ENCODE measurements around the gene RCN1.

RCN1 gene

DNA sequence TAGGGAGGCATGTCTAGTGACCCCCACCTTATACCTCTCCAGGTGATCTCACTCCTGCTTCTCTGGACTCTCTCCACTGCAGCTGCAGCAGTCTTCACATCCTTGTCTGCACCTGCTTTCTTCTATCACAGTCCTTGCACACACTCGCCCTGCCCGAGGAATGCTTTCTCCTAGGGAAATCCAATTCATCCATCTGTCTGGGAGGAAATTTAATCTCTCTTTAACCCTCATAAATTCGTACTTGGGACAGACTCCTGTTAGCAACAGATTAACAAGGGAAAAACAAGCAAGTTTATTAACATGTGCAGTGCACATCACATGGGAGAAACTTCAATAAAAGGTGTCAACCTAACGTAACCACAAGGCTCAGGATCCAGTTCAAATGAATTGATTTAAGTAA lies 11.3 kb upstream of the RCN1 start:
- TF ChIP-seq, protein P1, sequence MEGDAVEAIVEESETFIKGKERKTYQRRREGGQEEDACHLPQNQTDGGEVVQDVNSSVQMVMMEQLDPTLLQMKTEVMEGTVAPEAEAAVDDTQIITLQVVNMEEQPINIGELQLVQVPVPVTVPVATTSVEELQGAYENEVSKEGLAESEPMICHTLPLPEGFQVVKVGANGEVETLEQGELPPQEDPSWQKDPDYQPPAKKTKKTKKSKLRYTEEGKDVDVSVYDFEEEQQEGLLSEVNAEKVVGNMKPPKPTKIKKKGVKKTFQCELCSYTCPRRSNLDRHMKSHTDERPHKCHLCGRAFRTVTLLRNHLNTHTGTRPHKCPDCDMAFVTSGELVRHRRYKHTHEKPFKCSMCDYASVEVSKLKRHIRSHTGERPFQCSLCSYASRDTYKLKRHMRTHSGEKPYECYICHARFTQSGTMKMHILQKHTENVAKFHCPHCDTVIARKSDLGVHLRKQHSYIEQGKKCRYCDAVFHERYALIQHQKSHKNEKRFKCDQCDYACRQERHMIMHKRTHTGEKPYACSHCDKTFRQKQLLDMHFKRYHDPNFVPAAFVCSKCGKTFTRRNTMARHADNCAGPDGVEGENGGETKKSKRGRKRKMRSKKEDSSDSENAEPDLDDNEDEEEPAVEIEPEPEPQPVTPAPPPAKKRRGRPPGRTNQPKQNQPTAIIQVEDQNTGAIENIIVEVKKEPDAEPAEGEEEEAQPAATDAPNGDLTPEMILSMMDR (IDR thresholded peaks at IDR 0.05): no peak
- TF ChIP-seq ZFX (IDR thresholded peaks at IDR 0.05; ENCODE audit: borderline replicate concordance): no peak
- H3K27ac ChIP-seq: no peak overlapping the region

- no peak for TF ChIP-seq ZFX (IDR thresholded peaks at IDR 0.05; ENCODE audit: borderline replicate concordance)
- TF ChIP-seq, protein P1 (IDR thresholded peaks at IDR 0.05): no peak
- H3K27ac ChIP-seq: no peak overlapping the region
Measured at GRCh38 chr11:32080361-32080980, 10.4 kb upstream of the RCN1 start.

- no peak for TF ChIP-seq ZFX (IDR thresholded peaks at IDR 0.05; ENCODE audit: borderline replicate concordance)
- TF ChIP-seq, protein P1 (IDR thresholded peaks at IDR 0.05): no peak
- no peak overlapping the region for H3K27ac ChIP-seq
Measured at GRCh38 chr11:32081129-32081641, 9.7 kb upstream of the RCN1 start.

DNA sequence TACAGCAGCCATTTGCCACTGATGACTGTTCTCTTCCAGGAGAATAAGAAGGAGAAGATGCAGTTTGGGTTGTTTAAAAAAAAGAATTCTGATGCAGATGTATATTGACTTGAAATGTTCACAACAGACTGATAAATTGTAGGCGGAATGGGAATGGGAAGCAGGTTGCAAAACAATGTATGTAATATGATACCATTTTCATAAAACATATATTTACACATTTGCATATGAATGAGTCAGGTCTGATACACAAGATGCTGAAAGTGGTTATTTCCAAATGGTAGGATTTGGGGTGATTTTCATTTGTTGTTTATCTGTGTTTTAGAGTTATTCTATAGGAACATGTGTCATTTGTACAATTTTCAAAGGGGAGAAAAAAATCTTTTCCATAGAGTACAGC lies 9.0 kb upstream of the RCN1 start:
- no peak overlapping the region for H3K27ac ChIP-seq
- TF ChIP-seq ZFX (IDR thresholded peaks at IDR 0.05; ENCODE audit: borderline replicate concordance): no peak
- TF ChIP-seq, protein P1 (IDR thresholded peaks at IDR 0.05): no peak

DNA sequence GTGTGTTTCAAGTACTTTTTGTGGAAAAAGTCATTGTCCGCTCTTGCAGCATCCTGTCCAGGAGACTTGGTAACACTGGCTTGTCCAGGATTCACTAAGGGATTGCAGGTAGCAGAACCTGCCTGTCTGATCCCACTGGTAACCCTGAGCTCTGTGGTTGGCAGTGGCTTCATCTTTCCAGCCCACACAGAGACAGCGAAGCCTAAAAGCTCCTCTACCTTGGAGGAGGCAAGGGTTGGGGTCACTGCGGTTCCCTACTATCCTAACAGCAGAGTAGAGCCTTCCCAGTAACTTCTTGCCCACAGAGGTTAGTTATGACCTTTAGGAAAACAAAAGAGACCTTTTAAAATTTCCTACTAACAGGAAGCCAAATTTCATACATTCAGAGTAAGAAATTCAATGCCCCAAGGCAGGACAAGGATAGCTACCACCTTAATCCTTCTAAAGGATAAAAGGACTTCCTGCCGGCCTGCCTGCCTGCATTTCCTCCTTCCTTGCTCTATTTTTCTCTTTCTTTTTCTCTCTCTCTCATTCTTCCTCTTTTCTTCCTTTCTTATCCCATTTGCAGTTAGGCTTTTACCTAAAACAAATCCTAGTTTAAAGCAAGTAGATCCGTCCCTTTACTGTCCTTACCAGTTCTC lies 8.4 kb upstream of the RCN1 start:
- TF ChIP-seq, protein P1 (IDR thresholded peaks at IDR 0.05): no peak
- TF ChIP-seq ZFX (IDR thresholded peaks at IDR 0.05; ENCODE audit: borderline replicate concordance): no peak

DNA sequence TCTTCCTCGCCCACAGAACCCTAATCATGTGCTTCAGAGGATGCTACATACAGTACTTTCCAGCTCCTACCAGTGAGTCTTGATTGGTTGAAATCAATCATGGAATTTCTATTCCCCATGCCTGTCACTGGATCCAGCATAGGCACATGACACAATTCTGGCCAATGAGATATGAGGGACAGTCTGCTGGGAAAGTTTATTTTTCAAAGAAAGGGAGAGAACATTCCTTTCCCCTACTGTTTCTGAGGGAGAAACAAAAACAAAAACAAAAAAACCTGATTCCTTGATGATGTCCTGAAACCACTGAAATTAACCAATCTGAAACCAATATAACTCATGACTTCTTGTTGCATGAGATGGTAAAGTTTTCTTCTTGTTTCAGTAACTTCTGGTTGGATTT lies 3.3 kb upstream of the RCN1 start:
- H3K27ac ChIP-seq: no peak overlapping the region
- TF ChIP-seq ZFX (IDR thresholded peaks at IDR 0.05; ENCODE audit: borderline replicate concordance): no peak
- TF ChIP-seq, protein P1 (IDR thresholded peaks at IDR 0.05): no peak

More for the DNA sequence above, 8.4 kb upstream of the RCN1 start:
- H3K27ac ChIP-seq: no peak overlapping the region

Data from 22Rv1 (cell line).